GM04504 (cell line): Measurements from ENCODE around the gene UGT2A2.

Experiments used
- DNase-seq: peaks from one replicate; pipeline ENCODE4 v3.0.0-alpha.2; 2012; ENCODE audit warnings: low read depth

The UGT2A2 gene

GRCh38 chr4:69576251-69576877 lies 63.1 kb downstream of the UGT2A2 start:
- no peak for DNase-seq

- no peak for DNase-seq
Measured at GRCh38 chr4:69568787-69569186, 70.7 kb downstream of the UGT2A2 start.

GRCh38 chr4:69563424-69563823 lies 76.0 kb downstream of the UGT2A2 start:
- DNase-seq, result no peak

GRCh38 chr4:69549651-69550050 lies 89.8 kb downstream of the UGT2A2 start:
- DNase-seq, result no peak

GRCh38 chr4:69546134-69546765 lies 93.2 kb downstream of the UGT2A2 start:
- no peak for DNase-seq
